ENCODE measurements around the gene TMPRSS13. TPM values are rescaled to one million over a fixed set of nuclear protein-coding genes. Genes with fewer than 3 reads are reported as not detected.

The TMPRSS13 gene
- polyA plus RNA-seq, 1 experiment: not detected

- CTCF ChIA-PET: interaction anchor here (1.0 to 1.7 kb wide), 2 partner anchors 16 to 122 kb away, joined by 3 to 9 read pairs; no protein-coding TSS in a partner anchor
- Histone ChIP-seq H3K4me3 (ENCODE audit: low read depth, low read length) (no peak overlapping the region), H3K36me3 (ENCODE audit: control insufficient read depth, insufficient read depth, low read length) (no peaks in the 10 kb centered on the region), H3K27me3 (ENCODE audit: control insufficient read depth, insufficient read depth, low read length) (peaks cover 8% of the 10 kb centered on the region)
- no peak for TF ChIP-seq CTCF (IDR thresholded peaks at IDR 0.05; ENCODE audit: insufficient read depth, low read depth, low read length)
- no peak for DNase-seq (ENCODE audit: low read depth)
- POLR2A ChIA-PET: no interaction called here
These were observed 2.2 kb upstream of the TMPRSS13 start for GRCh38 chr11:117931331-117931950.

- POLR2A ChIA-PET: no interaction called here
- peaks cover 8% of the 10 kb centered on the region for H3K27me3 ChIP-seq (ENCODE audit: control insufficient read depth, insufficient read depth, low read length)
- CTCF ChIA-PET: no interaction called here
- no peak overlapping the region for H3K4me3 ChIP-seq (ENCODE audit: low read depth, low read length)
- no peaks in the 10 kb centered on the region for H3K36me3 ChIP-seq (ENCODE audit: control insufficient read depth, insufficient read depth, low read length)
- no peak for DNase-seq (ENCODE audit: low read depth)
- TF ChIP-seq CTCF (IDR thresholded peaks at IDR 0.05; ENCODE audit: insufficient read depth, low read depth, low read length): no peak
These were observed 1.6 kb upstream of the TMPRSS13 start for GRCh38 chr11:117930668-117931330.

DNA sequence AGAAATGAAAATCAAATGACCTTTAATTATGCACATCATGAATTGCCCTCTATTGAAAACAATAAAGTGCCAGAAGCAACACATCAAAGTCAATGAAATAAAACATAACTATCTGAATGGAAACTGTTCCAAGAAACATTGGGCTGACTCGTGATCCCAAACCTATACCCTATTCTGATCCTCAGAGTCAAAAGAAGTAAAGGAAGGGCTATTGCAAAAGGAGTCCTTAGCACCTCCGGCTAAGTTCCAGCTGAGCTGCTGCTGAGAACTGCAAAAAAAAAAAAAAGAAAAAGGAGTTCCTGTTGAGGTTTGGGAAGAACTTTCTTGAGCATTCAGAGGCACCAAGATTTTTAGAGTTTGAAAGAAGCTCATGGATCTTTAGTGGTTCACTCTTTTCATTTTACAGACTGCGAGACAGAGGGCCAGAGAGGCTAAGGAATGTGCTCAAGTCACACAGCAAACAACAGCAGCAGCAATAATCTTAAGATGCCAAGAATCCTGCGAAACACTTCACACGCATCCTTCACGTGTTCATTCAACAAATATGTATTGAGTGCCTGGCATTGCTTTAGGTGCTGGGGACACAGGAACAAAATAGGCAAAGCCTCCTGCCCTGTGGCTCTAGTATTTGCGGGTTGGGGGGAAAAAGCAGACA is 841 bp upstream of the TMPRSS13 start:
- H3K27me3 ChIP-seq (ENCODE audit: control insufficient read depth, insufficient read depth, low read length): peaks cover 8% of the 10 kb centered on the region
- no peak for TF ChIP-seq CTCF (IDR thresholded peaks at IDR 0.05; ENCODE audit: insufficient read depth, low read depth, low read length)
- H3K36me3 ChIP-seq (ENCODE audit: control insufficient read depth, insufficient read depth, low read length): no peaks in the 10 kb centered on the region
- no peak overlapping the region for H3K4me3 ChIP-seq (ENCODE audit: low read depth, low read length)
- DNase-seq (ENCODE audit: low read depth): no peak
- ChIA-PET CTCF (no interaction called here), POLR2A (no interaction called here)

- POLR2A ChIA-PET: no interaction called here
- H3K36me3 ChIP-seq (ENCODE audit: control insufficient read depth, insufficient read depth, low read length): no peaks in the 10 kb centered on the region
- no peak for DNase-seq (ENCODE audit: low read depth)
These were observed 608 bp downstream of the TMPRSS13 start for GRCh38 chr11:117928446-117929141.

More at GRCh38 chr11:117928446-117929141, 608 bp downstream of the TMPRSS13 start:
- Histone ChIP-seq H3K27me3 (ENCODE audit: control insufficient read depth, insufficient read depth, low read length) (peaks cover 8% of the 10 kb centered on the region), H3K4me3 (ENCODE audit: low read depth, low read length) (no peak overlapping the region)
- CTCF ChIA-PET: interaction anchor here (1.3 kb wide), 1 partner anchor 18 kb away, joined by 3 read pairs; no protein-coding TSS in a partner anchor
- no peak for TF ChIP-seq CTCF (IDR thresholded peaks at IDR 0.05; ENCODE audit: insufficient read depth, low read depth, low read length)

Measured in BJ (cell line).